ENCODE results near the gene SGO2.

GRCh38 chr2:200590090-200590489 lies 64.1 kb downstream of the SGO2 start:
- no peak for TF ChIP-seq POLR2A (IDR thresholded peaks at IDR 0.05)
- TF ChIP-seq CTCF (IDR thresholded peaks at IDR 0.05): no peak
